H1 (cell line): ENCODE results near the gene ERGIC3. TPM values are rescaled to one million over a fixed set of nuclear protein-coding genes. Genes with fewer than 3 reads are reported as not detected.

ENCODE experiments used
- CTCF ChIA-PET: fragments of 300-600 bp; sonication (Branson Sonifier 250); formaldehyde crosslinking; loops from one replicate; lab custom pipeline; 2021; ENCODE audit not compliant: partially characterized antibody; lab: Charles Lee
- POLR2A ChIA-PET: fragments of 300-600 bp; sonication (Branson Sonifier 250); formaldehyde crosslinking; loops from one replicate; lab custom pipeline; 2021; ENCODE audit warnings: inconsistent platforms; ENCODE audit not compliant: partially characterized antibody; lab: Charles Lee
- DNase-seq, 2 experiments: peaks; one replicate each; pipeline versions ENCODE4 v3.0.0 to v3.0.0-alpha.2; 2010 to 2022; ENCODE audit warnings: low spot score in 2 of 2, low read depth in 1 of 2, mixed read lengths in 1 of 2
- FAIRE-seq: peaks from 2 replicates; lab custom pipeline; 2011; peaks lifted over from hg19 to GRCh38; lab: Jason Lieb, UNC
- H2AFZ ChIP-seq: 2 replicates; pipeline ENCODE4 v1.8.1; 2012; ENCODE audit warnings: low read length, inconsistent platforms
- H2AK5ac ChIP-seq: 2 replicates; pipeline ENCODE4 v1.6.1; 2013; ENCODE audit warnings: low read depth, low read length
- H2BK120ac ChIP-seq: replicated peaks from 2 replicates; pipeline ENCODE3; 2013; ENCODE audit warnings: low read depth, low read length, inconsistent platforms
- H2BK12ac ChIP-seq: 2 replicates; pipeline ENCODE4 v1.6.1; 2013; ENCODE audit warnings: low read depth, low read length
- H2BK15ac ChIP-seq: 2 replicates; pipeline ENCODE4 v1.6.1; 2013; ENCODE audit warnings: low read length
- H2BK20ac ChIP-seq: 2 replicates; pipeline ENCODE4 v1.6.1; 2013; ENCODE audit warnings: low read length
- H2BK5ac ChIP-seq: 2 replicates; pipeline ENCODE4 v1.6.1; 2013; ENCODE audit warnings: low read depth, low read length
- H3K14ac ChIP-seq: 2 replicates; pipeline ENCODE4 v1.6.1; 2013; ENCODE audit warnings: inconsistent platforms; ENCODE audit not compliant: insufficient read length
- H3K18ac ChIP-seq: 2 replicates; pipeline ENCODE4 v1.6.1; 2013; ENCODE audit warnings: low read length; ENCODE audit errors: extremely low read depth
- H3K23ac ChIP-seq: 2 replicates; pipeline ENCODE4 v1.6.1; 2013; ENCODE audit warnings: inconsistent platforms; ENCODE audit not compliant: insufficient read length
- H3K23me2 ChIP-seq: 2 replicates; pipeline ENCODE4 v1.6.1; 2013; ENCODE audit warnings: low read depth, low read length
- H3K27ac ChIP-seq: 2 replicates; pipeline ENCODE4 v1.6.1; 2011; ENCODE audit warnings: low read depth, low read length, inconsistent platforms
- H3K27me3 ChIP-seq, 4 experiments: replicated peaks in 1 of 4; 1 replicate in 1 of 4; 2 replicates in 3 of 4; pipeline versions ENCODE4 v1.6.1 to v1.8.1; 2011 to 2013; ENCODE audit warnings: low read length in 3 of 4, mild to moderate bottlenecking in 3 of 4, inconsistent platforms in 2 of 4, mixed read lengths in 2 of 4, moderate library complexity in 1 of 4; ENCODE audit not compliant: control insufficient read depth in 3 of 4, insufficient read depth in 3 of 4; ENCODE audit errors: extremely low read depth in 1 of 4
- H3K36me3 ChIP-seq, 4 experiments: 2 replicates each; pipeline versions ENCODE4 v1.6.1 to v1.8.1; 2011 to 2013; ENCODE audit warnings: mild to moderate bottlenecking in 4 of 4, low read length in 3 of 4, moderate library complexity in 2 of 4, control low read depth in 1 of 4, inconsistent platforms in 1 of 4; ENCODE audit not compliant: insufficient read depth in 4 of 4, control insufficient read depth in 2 of 4
- H3K4ac ChIP-seq: replicated peaks from 2 replicates; pipeline ENCODE3; 2013; ENCODE audit warnings: low read length, low read depth, mixed read lengths, inconsistent platforms; ENCODE audit not compliant: insufficient read length
- H3K4me1 ChIP-seq, 4 experiments: replicated peaks in 1 of 4; 1 replicate in 1 of 4; 2 replicates in 3 of 4; pipeline versions ENCODE4 v1.6.1 to v1.8.1; 2011 to 2013; ENCODE audit warnings: low read length in 3 of 4, inconsistent platforms in 2 of 4, mixed read lengths in 1 of 4; ENCODE audit not compliant: insufficient read depth in 4 of 4, control insufficient read depth in 3 of 4
- H3K4me2 ChIP-seq, 2 experiments: 2 replicates each; pipeline versions ENCODE4 v1.6.1 to v1.8.1; 2011 to 2013; ENCODE audit warnings: low read depth in 2 of 2, low read length in 2 of 2, control low read depth in 1 of 2, inconsistent platforms in 1 of 2, mild to moderate bottlenecking in 1 of 2; ENCODE audit not compliant: insufficient read depth in 1 of 2
- H3K4me3 ChIP-seq, 4 experiments: fragments of 200-600, 300-600 bp in 1 of 4; sonication (generic), shearing (Covaris generic), sonication (Bioruptor Twin) in 1 of 4; 2 replicates each; pipeline versions ENCODE4 v1.5.1 to v1.8.1; 2011 to 2016; ENCODE audit warnings: low read length in 4 of 4, low read depth in 3 of 4, control low read depth in 2 of 4, inconsistent platforms in 2 of 4, mild to moderate bottlenecking in 2 of 4, mixed read lengths in 1 of 4, moderate library complexity in 1 of 4; ENCODE audit not compliant: insufficient read depth in 2 of 4; ENCODE audit errors: extremely low read depth in 1 of 4
- H3K56ac ChIP-seq: replicated peaks from 2 replicates; pipeline ENCODE3; 2013; ENCODE audit warnings: low read depth, mild to moderate bottlenecking, mixed read lengths, low read length, inconsistent platforms; ENCODE audit not compliant: insufficient read length
- H3K79me1 ChIP-seq: 2 replicates; pipeline ENCODE4 v1.6.1; 2013; ENCODE audit warnings: low read depth, low read length, control low read depth
- H3K79me2 ChIP-seq, 2 experiments: 2 replicates each; pipeline versions ENCODE4 v1.6.1 to v1.8.1; 2012 to 2013; ENCODE audit warnings: low read length in 2 of 2, mild to moderate bottlenecking in 2 of 2, inconsistent platforms in 1 of 2; ENCODE audit not compliant: insufficient read depth in 2 of 2, control insufficient read depth in 1 of 2
- H3K9ac ChIP-seq, 4 experiments: replicated peaks in 1 of 4; 1 replicate in 1 of 4; 2 replicates in 3 of 4; pipeline versions ENCODE4 v1.6.1 to v1.8.1; 2011 to 2013; ENCODE audit warnings: low read depth in 3 of 4, low read length in 3 of 4, control low read depth in 2 of 4, mild to moderate bottlenecking in 2 of 4, moderate library complexity in 2 of 4, inconsistent platforms in 1 of 4; ENCODE audit errors: extremely low read depth in 1 of 4
- H3K9me3 ChIP-seq, 2 experiments: 2 replicates each; pipeline versions ENCODE4 v1.6.1 to v1.8.1; 2012 to 2013; ENCODE audit warnings: mild to moderate bottlenecking in 2 of 2, moderate library complexity in 2 of 2, control low read depth in 1 of 2, inconsistent platforms in 1 of 2, low read depth in 1 of 2, low read length in 1 of 2, mixed read lengths in 1 of 2; ENCODE audit not compliant: insufficient read depth in 2 of 2
- H4K20me1 ChIP-seq, 2 experiments: replicated peaks in 1 of 2; 2 replicates each; pipeline versions ENCODE3 to v1.8.1; 2011 to 2013; ENCODE audit warnings: inconsistent platforms in 2 of 2, low read length in 2 of 2, mild to moderate bottlenecking in 1 of 2; ENCODE audit not compliant: insufficient read depth in 2 of 2, control insufficient read depth in 1 of 2
- H4K5ac ChIP-seq: 2 replicates; pipeline ENCODE4 v1.6.1; 2013; ENCODE audit warnings: low read length, low read depth, mixed read lengths, inconsistent platforms; ENCODE audit not compliant: insufficient read length
- H4K8ac ChIP-seq: 2 replicates; pipeline ENCODE4 v1.8.0; 2013; ENCODE audit warnings: mild to moderate bottlenecking, moderate library complexity, low read length, inconsistent platforms; ENCODE audit not compliant: insufficient read depth; ENCODE audit errors: extremely low read depth
- H4K91ac ChIP-seq: replicated peaks from 2 replicates; pipeline ENCODE3; 2013; ENCODE audit warnings: low read length, mixed read lengths, inconsistent platforms; ENCODE audit not compliant: insufficient read length
- CHD1 ChIP-seq: IDR thresholded peaks from 2 replicates; pipeline ENCODE4 v1.6.1; 2012; ENCODE audit warnings: low read depth, low read length, improper control_type of control experiment
- RAD21 ChIP-seq, 2 experiments: IDR thresholded peaks in 1 of 2; conservative IDR thresholded peaks in 1 of 2; 2 replicates each; pipeline ENCODE4 v1.6.1; 2011; ENCODE audit warnings: low read depth in 2 of 2, low read length in 2 of 2, improper control_type of control experiment in 1 of 2, inconsistent platforms in 1 of 2, mild to moderate bottlenecking in 1 of 2, moderate library complexity in 1 of 2
- SP2 ChIP-seq: IDR thresholded peaks from 2 replicates; pipeline ENCODE4 v1.6.1; 2012; ENCODE audit warnings: mild to moderate bottlenecking, low read length, inconsistent platforms
- SRF ChIP-seq: IDR thresholded peaks from 2 replicates; pipeline ENCODE4 v1.6.1; 2011; ENCODE audit warnings: mild to moderate bottlenecking, low read depth, low read length, moderate library complexity
- TAF1 ChIP-seq: IDR thresholded peaks from 2 replicates; pipeline ENCODE4 v1.6.1; 2011; ENCODE audit warnings: mild to moderate bottlenecking, low read depth, low read length
- WGBS, 2 experiments: shearing (Covaris generic) in 1 of 2; methylation state at CpG; one replicate each; pipeline versions ENCODE4 v1.1.6 to v1.1.7; 2013 to 2015; ENCODE audit warnings: low lambda C conversion rate in 2 of 2, mixed read lengths in 2 of 2, inconsistent platforms in 1 of 2, low coverage in 1 of 2, missing lambda C conversion rate in 1 of 2; ENCODE audit not compliant: insufficient replicate concordance in 2 of 2, insufficient coverage in 1 of 2, insufficient read length in 1 of 2; ENCODE audit errors: extremely low coverage in 1 of 2, missing lambda C conversion rate in 1 of 2; 5-methylcytosine and 5-hydroxymethylcytosine counted together
- polyA plus RNA-seq, 7 experiments: library from polyadenylated mRNA; depleted of rRNA in 3 of 7; stranded (reverse) in 5 of 7; unstranded in 2 of 7; fragments of >200 nt in 5 of 7; fragments of 200-250 nt in 2 of 7; gene quantifications; 1 replicate in 5 of 7; 2 replicates in 1 of 7; 4 replicates in 1 of 7; pipeline versions ENCODE4 v1.2.1 to v1.2.3, GENCODE V29; 2011 to 2013; ENCODE audit warnings: missing spikeins in 2 of 7, mixed read lengths in 2 of 7
- total RNA-seq: library from RNA; stranded (reverse); fragmentation: NEBNext Ultra II Directional; extraction: Animal tissue kit (Norgen Biotek cat#: 25700); gene quantifications from 2 replicates; pipeline ENCODE4 v1.2.1, GENCODE V29; 2021
- TF ChIP-seq, protein P1 (sequence below): IDR thresholded peaks from 2 replicates; pipeline ENCODE4 v1.6.1; 2012; ENCODE audit warnings: low read length, inconsistent platforms

Gene ERGIC3
- total and polyA plus RNA-seq, 2 of the 8 experiments (the other 6 are each of a cell fraction or from before 2014, with no cell fraction given) = 178 to 341 TPM

DNA sequence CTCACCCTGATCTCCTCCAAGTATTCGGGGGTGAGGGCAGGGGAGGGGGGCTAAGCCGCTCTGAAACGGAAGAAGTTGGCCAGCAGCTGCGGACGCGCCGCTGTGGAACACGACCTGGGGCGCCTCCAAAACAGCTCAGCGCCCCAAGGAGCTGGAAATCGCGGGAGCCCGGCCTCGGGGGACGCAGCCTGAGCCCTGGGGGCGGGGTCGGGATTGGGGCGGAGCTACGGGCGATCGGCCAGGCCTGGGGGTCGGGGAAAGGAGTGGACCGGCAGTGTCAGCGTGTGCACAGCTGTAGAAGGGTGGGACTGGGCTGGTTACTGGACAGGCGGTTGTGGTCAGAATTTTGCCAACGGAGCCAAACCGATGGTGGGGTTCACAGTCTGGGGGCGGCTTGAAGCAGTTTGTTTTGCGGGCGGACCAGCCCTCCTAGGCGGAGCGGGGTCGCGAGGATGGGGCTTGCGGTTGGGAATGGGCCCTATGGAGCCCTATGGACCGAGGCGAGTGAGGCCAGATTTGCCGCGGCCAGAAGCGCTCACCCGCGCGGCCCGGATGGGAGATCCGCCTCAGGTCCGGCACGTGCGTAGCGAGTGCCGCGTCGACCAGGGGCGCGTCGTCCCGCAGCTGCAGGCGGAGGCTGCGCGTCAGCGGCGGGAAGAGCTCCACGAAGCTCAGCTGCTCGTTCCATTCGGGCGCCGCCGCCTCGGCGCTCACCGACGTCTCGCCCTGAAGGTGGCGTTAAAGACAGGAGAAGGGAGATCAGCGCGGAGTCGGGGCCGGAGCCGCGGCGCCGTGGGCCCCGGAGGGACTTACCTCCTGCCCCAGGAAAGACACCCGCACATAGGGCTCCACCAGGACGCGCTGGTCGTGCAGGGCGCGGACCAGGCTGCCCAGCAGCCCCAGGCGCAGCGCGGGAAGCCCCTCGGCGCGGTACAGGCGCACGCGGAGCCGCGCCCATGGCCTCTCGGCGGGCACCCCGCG is 59.4 kb downstream of the ERGIC3 start:
- Histone ChIP-seq H2BK20ac (no peak overlapping the region), H4K5ac (no peak overlapping the region), H4K20me1 (peaks cover 0 to 2% of the 10 kb centered on the region in 2 experiments), H3K27ac (no peak overlapping the region), H3K23ac (no peak overlapping the region), H3K4me1 (peaks cover 0 to 14% (median 7%) of the 10 kb centered on the region in 4 experiments; a peak in 4 of 7 replicates), H4K8ac (peak overlapping the region; percentile 86), H3K18ac (peak overlapping the region; percentile 83), H3K4me2 (peak overlapping the region; percentile 75 to 82), H3K4ac (peak overlapping the region; percentile 27), H3K14ac (no peak overlapping the region), H3K9ac (peak overlapping the region in 2 of 4 experiments; percentile 18 to 20; a peak in 3 of 7 replicates), H2AK5ac (no peak overlapping the region), H3K27me3 (peaks cover 6 to 46% (median 34%) of the 10 kb centered on the region in 4 experiments), H3K56ac (peak overlapping the region; percentile 19), H3K9me3 (no peaks in the 10 kb centered on the region), H3K36me3 (no peaks in the 10 kb centered on the region), H4K91ac (peak overlapping the region; percentile 51), H3K23me2 (peaks cover 11% of the 10 kb centered on the region; the same call in 1 of the 2 replicates), H2BK5ac (no peak overlapping the region), H3K79me1 (no peaks in the 10 kb centered on the region), H2BK12ac (peak overlapping the region; percentile 75; the same call in 1 of the 2 replicates), H3K79me2 (no peaks in the 10 kb centered on the region), H2AFZ (peak overlapping the region; percentile 77; the same call in 1 of the 2 replicates), H2BK15ac (peak overlapping the region; percentile 72), H2BK120ac (no peak overlapping the region), H3K4me3 (peak overlapping the region; percentile 28 to 66 (median 46))
- FAIRE-seq (no peak), DNase-seq (peak in 1 of 2 experiments; percentile 91)
- ChIA-PET POLR2A (interaction anchor here (0.6 to 2.1 kb wide), 14 partner anchors 8 to 147 kb away, joined by 3 to 13 read pairs (median 4); partner anchors contain the start of genes CEP250, CPNE1, ERGIC3 and RBM12), CTCF (interaction anchor here (0.8 to 8.3 kb wide), 7 partner anchors 8 to 99 kb away, joined by 3 to 121 read pairs (median 4); partner anchors contain the start of gene SPAG4)
- WGBS, 2 experiments = 3% methylated on average over 43 of the region's 103 CpGs; no CpG with 5 or more reads in 1 of the 2 experiments
- TF ChIP-seq, protein P1, sequence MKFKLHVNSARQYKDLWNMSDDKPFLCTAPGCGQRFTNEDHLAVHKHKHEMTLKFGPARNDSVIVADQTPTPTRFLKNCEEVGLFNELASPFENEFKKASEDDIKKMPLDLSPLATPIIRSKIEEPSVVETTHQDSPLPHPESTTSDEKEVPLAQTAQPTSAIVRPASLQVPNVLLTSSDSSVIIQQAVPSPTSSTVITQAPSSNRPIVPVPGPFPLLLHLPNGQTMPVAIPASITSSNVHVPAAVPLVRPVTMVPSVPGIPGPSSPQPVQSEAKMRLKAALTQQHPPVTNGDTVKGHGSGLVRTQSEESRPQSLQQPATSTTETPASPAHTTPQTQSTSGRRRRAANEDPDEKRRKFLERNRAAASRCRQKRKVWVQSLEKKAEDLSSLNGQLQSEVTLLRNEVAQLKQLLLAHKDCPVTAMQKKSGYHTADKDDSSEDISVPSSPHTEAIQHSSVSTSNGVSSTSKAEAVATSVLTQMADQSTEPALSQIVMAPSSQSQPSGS = peak; percentile 62; the same call in 1 of the 2 replicates
- TF ChIP-seq RAD21 (IDR thresholded peaks at IDR 0.05 in 1 of 2, conservative IDR thresholded peaks at IDR 0.05 in 1 of 2; ENCODE audit: low read depth in 2 of 2, low read length in 2 of 2) (peak; percentile 25 to 29; a peak in 2 of 4 replicates), SRF (no peak), TAF1 (peak; percentile 33; the same call in 1 of the 2 replicates), CHD1 (no peak), SP2 (no peak)
